K562 (cell line): ENCODE measurements around the gene ACSS2.

ENCODE experiments used
- CCAR2 ChIP-seq: fragments of 200-400 bp; formaldehyde crosslinking; IDR thresholded peaks from 2 replicates; pipeline ENCODE4 v1.6.1; 2017; ENCODE audit warnings: mild to moderate bottlenecking, low read depth, low read length
- FOXA3 ChIP-seq, 2 experiments: fragments of 450-650 bp in 1 of 2; sonication (generic) in 1 of 2; formaldehyde crosslinking; IDR thresholded peaks in 1 of 2; conservative IDR thresholded peaks in 1 of 2; 2 replicates each; pipeline versions ENCODE4 v1.4.0 to v1.8.0; 2020 to 2022; ENCODE audit warnings: mild to moderate bottlenecking in 2 of 2, missing genetic modification reagents in 1 of 2
- HDAC2 ChIP-seq: fragments of 450-650 bp; IDR thresholded peaks from 2 replicates; pipeline ENCODE4 v1.6.1; 2016; ENCODE audit warnings: mild to moderate bottlenecking
- HDAC6 ChIP-seq: IDR thresholded peaks from 2 replicates; pipeline ENCODE4 v1.6.1; 2012; ENCODE audit warnings: low read depth, mild to moderate bottlenecking, control low read depth, inconsistent platforms, low read length, moderate library complexity
- RAD21 ChIP-seq, 2 experiments: fragments of 250-450 bp in 1 of 2; fragments of 450-650 bp in 1 of 2; sonication (Bioruptor Pico) in 1 of 2; formaldehyde crosslinking in 1 of 2; IDR thresholded peaks in 1 of 2; conservative IDR thresholded peaks in 1 of 2; 2 replicates each; pipeline versions ENCODE4 v1.4.0 to v1.8.0; 2020 to 2022; ENCODE audit warnings: mild to moderate bottlenecking in 2 of 2, moderate library complexity in 1 of 2
- SMAD4 ChIP-seq: fragments of 250-450 bp; sonication (Bioruptor Pico); conservative IDR thresholded peaks from 2 replicates; pipeline ENCODE4 v1.8.0; 2021; ENCODE audit warnings: inconsistent platforms, mild to moderate bottlenecking, moderate library complexity
- SMC3 ChIP-seq: conservative IDR thresholded peaks from 2 replicates; pipeline ENCODE4 v1.6.1; 2011; ENCODE audit warnings: low read depth, low read length, improper control_type of control experiment; ENCODE audit not compliant: insufficient read depth
- TF ChIP-seq, protein P1 (sequence below), 3 experiments: IDR thresholded peaks in 2 of 3; conservative IDR thresholded peaks in 1 of 3; 2 replicates each; pipeline ENCODE4 v1.5.1; 2011 to 2012; ENCODE audit warnings: low read length in 3 of 3, mild to moderate bottlenecking in 3 of 3, control low read depth in 2 of 3, improper control_type of control experiment in 1 of 3, inconsistent platforms in 1 of 3, low read depth in 1 of 3, mixed read lengths in 1 of 3, moderate library complexity in 1 of 3; ENCODE audit not compliant: insufficient read depth in 2 of 3
- TF ChIP-seq, protein P2 (sequence below): sonication (generic); formaldehyde crosslinking; IDR thresholded peaks from 2 replicates; pipeline ENCODE4 v1.9.0; 2022; ENCODE audit warnings: mild to moderate bottlenecking, missing genetic modification reagents
- TF ChIP-seq, protein P3 (sequence below): fragments of 450-650 bp; formaldehyde crosslinking; IDR thresholded peaks from 2 replicates; pipeline ENCODE4 v1.4.0; 2020; ENCODE audit warnings: mild to moderate bottlenecking

DNA sequence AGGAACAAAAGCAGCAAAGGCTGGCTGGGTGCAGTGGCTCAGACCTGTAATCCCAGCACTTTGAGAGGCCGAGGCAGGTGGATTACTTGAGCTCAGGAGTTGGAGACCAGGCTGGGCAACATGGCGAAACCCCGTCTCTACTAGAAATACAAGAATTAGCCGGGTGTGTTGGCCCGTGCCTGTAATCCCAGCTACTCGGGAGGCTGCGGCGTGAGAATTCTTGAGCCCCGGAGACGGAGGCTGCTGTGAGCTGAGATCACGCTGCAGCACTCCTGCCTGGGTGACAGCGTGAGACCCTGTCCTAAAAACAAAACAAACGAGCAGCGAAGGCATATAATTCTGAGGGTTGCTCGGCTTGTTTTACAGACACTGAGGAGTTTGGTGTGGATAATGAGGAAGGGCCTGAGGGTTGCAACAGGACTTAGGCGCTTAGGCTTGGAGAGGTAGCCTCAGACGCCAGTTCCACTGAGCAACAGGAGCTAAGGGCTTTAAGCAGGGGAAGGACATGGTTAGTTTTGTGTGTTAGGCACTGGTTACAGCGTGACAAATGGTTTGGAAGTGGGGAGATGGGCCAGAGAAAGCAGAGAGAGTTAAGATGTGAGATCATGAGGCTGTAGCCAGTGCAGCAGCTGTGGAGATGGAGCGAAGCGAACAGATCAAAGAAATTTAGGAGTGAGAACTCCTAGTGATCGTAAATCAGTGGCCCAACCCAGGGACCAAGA, 80.5 kb downstream of the ACSS2 start:
- TF ChIP-seq, protein P1, sequence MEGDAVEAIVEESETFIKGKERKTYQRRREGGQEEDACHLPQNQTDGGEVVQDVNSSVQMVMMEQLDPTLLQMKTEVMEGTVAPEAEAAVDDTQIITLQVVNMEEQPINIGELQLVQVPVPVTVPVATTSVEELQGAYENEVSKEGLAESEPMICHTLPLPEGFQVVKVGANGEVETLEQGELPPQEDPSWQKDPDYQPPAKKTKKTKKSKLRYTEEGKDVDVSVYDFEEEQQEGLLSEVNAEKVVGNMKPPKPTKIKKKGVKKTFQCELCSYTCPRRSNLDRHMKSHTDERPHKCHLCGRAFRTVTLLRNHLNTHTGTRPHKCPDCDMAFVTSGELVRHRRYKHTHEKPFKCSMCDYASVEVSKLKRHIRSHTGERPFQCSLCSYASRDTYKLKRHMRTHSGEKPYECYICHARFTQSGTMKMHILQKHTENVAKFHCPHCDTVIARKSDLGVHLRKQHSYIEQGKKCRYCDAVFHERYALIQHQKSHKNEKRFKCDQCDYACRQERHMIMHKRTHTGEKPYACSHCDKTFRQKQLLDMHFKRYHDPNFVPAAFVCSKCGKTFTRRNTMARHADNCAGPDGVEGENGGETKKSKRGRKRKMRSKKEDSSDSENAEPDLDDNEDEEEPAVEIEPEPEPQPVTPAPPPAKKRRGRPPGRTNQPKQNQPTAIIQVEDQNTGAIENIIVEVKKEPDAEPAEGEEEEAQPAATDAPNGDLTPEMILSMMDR (IDR thresholded peaks at IDR 0.05 in 2 of 3, conservative IDR thresholded peaks at IDR 0.05 in 1 of 3; ENCODE audit: insufficient read depth in 2 of 3, low read depth in 1 of 3, low read length in 3 of 3): no peak
- no peak for TF ChIP-seq HDAC6
- TF ChIP-seq, protein P2, sequence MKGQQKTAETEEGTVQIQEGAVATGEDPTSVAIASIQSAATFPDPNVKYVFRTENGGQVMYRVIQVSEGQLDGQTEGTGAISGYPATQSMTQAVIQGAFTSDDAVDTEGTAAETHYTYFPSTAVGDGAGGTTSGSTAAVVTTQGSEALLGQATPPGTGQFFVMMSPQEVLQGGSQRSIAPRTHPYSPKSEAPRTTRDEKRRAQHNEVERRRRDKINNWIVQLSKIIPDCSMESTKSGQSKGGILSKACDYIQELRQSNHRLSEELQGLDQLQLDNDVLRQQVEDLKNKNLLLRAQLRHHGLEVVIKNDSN (CRISPR knock-in tag): no peak
- no peak for TF ChIP-seq HDAC2
- TF ChIP-seq FOXA3 (CRISPR knock-in tag; conservative IDR thresholded peaks at IDR 0.05 in 1 of 2, IDR thresholded peaks at IDR 0.05 in 1 of 2): no peak
- TF ChIP-seq, protein P3, sequence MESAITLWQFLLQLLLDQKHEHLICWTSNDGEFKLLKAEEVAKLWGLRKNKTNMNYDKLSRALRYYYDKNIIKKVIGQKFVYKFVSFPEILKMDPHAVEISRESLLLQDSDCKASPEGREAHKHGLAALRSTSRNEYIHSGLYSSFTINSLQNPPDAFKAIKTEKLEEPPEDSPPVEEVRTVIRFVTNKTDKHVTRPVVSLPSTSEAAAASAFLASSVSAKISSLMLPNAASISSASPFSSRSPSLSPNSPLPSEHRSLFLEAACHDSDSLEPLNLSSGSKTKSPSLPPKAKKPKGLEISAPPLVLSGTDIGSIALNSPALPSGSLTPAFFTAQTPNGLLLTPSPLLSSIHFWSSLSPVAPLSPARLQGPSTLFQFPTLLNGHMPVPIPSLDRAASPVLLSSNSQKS (CRISPR knock-in tag): no peak
- no peak for TF ChIP-seq CCAR2
- TF ChIP-seq SMC3: no peak
- no peak for TF ChIP-seq RAD21 (CRISPR knock-in tag; conservative IDR thresholded peaks at IDR 0.05 in 1 of 2, IDR thresholded peaks at IDR 0.05 in 1 of 2)
- TF ChIP-seq SMAD4 (CRISPR knock-in tag): no peak
